Fibroblast of lung (primary cell): ENCODE measurements around the gene ALAS1.

Source experiments
- EZH2 ChIP-seq: IDR thresholded peaks from 2 replicates; pipeline ENCODE4 v1.5.1; 2012; ENCODE audit warnings: low read length, control low read depth, mild to moderate bottlenecking; ENCODE audit errors: missing control alignments
- TF ChIP-seq, protein P1 (sequence below), 2 donors: IDR thresholded peaks in 1 of 2; conservative IDR thresholded peaks in 1 of 2; 1 replicate in 1 of 2; 2 replicates in 1 of 2; pipeline ENCODE4 v1.5.1; 2011 to 2012; ENCODE audit warnings: low read length in 2 of 2, control low read depth in 1 of 2, inconsistent platforms in 1 of 2, low read depth in 1 of 2, mild to moderate bottlenecking in 1 of 2

DNA sequence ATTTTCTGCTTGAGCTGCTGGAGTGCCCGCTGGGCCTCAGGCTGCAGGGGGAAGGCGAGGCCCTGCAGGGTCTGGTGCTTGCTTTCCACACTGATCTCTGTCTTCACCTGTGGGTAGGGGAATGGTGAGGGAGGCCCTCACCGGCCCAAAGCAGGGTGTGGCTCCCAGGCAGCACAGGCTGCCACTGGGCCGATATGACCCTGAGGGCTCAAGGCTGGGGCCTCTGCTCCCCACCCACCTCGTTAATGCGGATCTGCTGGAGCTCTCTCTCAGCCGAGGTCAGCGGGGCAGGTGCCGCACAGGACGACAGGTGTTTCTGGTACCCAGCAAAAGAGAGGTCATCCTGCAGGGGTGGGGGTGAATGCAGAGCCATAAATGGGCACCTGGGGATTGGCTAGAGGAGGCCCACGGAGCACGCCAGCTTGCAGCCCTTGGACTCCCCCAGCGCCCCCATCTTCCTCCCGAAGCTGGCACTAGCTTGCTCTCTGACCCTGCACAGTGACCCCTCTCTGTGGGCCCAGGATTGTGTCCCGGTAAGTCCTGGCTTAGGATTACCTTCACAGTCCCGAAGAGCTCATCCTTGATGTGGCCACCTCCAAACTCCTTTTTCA lies 33.0 kb downstream of the ALAS1 start:
- TF ChIP-seq, protein P1, sequence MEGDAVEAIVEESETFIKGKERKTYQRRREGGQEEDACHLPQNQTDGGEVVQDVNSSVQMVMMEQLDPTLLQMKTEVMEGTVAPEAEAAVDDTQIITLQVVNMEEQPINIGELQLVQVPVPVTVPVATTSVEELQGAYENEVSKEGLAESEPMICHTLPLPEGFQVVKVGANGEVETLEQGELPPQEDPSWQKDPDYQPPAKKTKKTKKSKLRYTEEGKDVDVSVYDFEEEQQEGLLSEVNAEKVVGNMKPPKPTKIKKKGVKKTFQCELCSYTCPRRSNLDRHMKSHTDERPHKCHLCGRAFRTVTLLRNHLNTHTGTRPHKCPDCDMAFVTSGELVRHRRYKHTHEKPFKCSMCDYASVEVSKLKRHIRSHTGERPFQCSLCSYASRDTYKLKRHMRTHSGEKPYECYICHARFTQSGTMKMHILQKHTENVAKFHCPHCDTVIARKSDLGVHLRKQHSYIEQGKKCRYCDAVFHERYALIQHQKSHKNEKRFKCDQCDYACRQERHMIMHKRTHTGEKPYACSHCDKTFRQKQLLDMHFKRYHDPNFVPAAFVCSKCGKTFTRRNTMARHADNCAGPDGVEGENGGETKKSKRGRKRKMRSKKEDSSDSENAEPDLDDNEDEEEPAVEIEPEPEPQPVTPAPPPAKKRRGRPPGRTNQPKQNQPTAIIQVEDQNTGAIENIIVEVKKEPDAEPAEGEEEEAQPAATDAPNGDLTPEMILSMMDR (conservative IDR thresholded peaks at IDR 0.05 in 1 of 2, IDR thresholded peaks at IDR 0.05 in 1 of 2; ENCODE audit: low read depth in 1 of 2, low read length in 2 of 2): no peak
- no peak for TF ChIP-seq EZH2
